B cell (primary cell): ENCODE measurements around the gene NSD1. TPM values are rescaled to one million over a fixed set of nuclear protein-coding genes. Genes with fewer than 3 reads are reported as not detected.

ENCODE experiments used
- ATAC-seq: fragments of 200-7000 bp; cut with Tn5 transposase; one replicate; pipeline ENCODE4 v1.10.0; 2021; ENCODE audit warnings: low read depth, mild to moderate bottlenecking, moderate number of reproducible peaks, moderate library complexity
- CTCF ChIA-PET: fragments of 350-600 bp; sonication (Branson Sonifier 250); formaldehyde crosslinking; loops from one replicate; lab custom pipeline; 2021; ENCODE audit warnings: antibody characterized with exemption, inconsistent platforms; lab: Charles Lee
- POLR2A ChIA-PET: fragments of 350-600 bp; sonication (Branson Sonifier 250); formaldehyde crosslinking; loops from one replicate; lab custom pipeline; 2021; ENCODE audit warnings: antibody characterized with exemption; lab: Charles Lee
- DNase-seq: peaks from one replicate; pipeline ENCODE4 v3.0.0; 2013
- H2AFZ ChIP-seq: 2 replicates; pipeline ENCODE4 v1.6.1; 2012; ENCODE audit warnings: mild to moderate bottlenecking, low read depth, low read length; ENCODE audit not compliant: insufficient read depth, poor library complexity, severe bottlenecking
- H3K27ac ChIP-seq, 2 donors: 1 replicate in 1 of 2; 2 replicates in 1 of 2; pipeline ENCODE4 v1.5.1; 2012 to 2013; ENCODE audit warnings: low read length in 2 of 2, mild to moderate bottlenecking in 2 of 2, moderate library complexity in 1 of 2
- H3K27me3 ChIP-seq, 4 experiments: fragments of 200-600 bp in 1 of 4; sonication (generic) in 1 of 4; replicated peaks in 1 of 4; 1 replicate in 2 of 4; 2 replicates in 2 of 4; pipeline versions ENCODE4 v1.6.1 to v1.7.0; 2013 to 2016; ENCODE audit warnings: low read length in 3 of 4, mild to moderate bottlenecking in 2 of 4, mixed read lengths in 1 of 4, moderate library complexity in 1 of 4; ENCODE audit not compliant: insufficient read depth in 4 of 4, control insufficient read depth in 3 of 4; ENCODE audit errors: control extremely low read depth in 1 of 4
- H3K36me3 ChIP-seq, 2 experiments: replicated peaks in 1 of 2; 1 replicate in 1 of 2; 2 replicates in 1 of 2; pipeline versions ENCODE4 v1.6.1 to v1.7.1; 2013; ENCODE audit warnings: low read length in 1 of 2; ENCODE audit not compliant: insufficient read depth in 2 of 2, control insufficient read depth in 1 of 2; ENCODE audit errors: control extremely low read depth in 1 of 2, extremely low read depth in 1 of 2
- H3K4me1 ChIP-seq, 2 donors: fragments of 200-600 bp in 1 of 2; sonication (generic) in 1 of 2; 1 replicate in 1 of 2; 2 replicates in 1 of 2; pipeline versions ENCODE4 v1.5.1 to v1.6.1; 2013 to 2017; ENCODE audit warnings: low read length in 2 of 2; ENCODE audit not compliant: control insufficient read depth in 2 of 2, insufficient read depth in 2 of 2
- H3K4me2 ChIP-seq: replicated peaks from 2 replicates; pipeline ENCODE3; 2012; ENCODE audit warnings: mild to moderate bottlenecking, low read depth, low read length; ENCODE audit not compliant: poor library complexity, severe bottlenecking
- H3K4me3 ChIP-seq, 5 experiments: fragments of 200-600 bp in 1 of 5; sonication (generic) in 1 of 5; 1 replicate in 3 of 5; 2 replicates in 2 of 5; pipeline versions ENCODE4 v1.5.1 to v1.7.0; 2011 to 2016; ENCODE audit warnings: low read length in 4 of 5, mild to moderate bottlenecking in 4 of 5, low read depth in 2 of 5, control low read depth in 1 of 5, moderate library complexity in 1 of 5; ENCODE audit not compliant: insufficient read depth in 1 of 5; ENCODE audit errors: control extremely low read depth in 1 of 5, extremely low read depth in 1 of 5
- H3K79me2 ChIP-seq: fragments of 200-600 bp; sonication (generic); one replicate; pipeline ENCODE4 v1.6.0; 2016; ENCODE audit warnings: low read length; ENCODE audit not compliant: control insufficient read depth, insufficient read depth
- H3K9ac ChIP-seq: fragments of 200-600 bp; sonication (generic); 2 replicates; pipeline ENCODE4 v1.6.1; 2017; ENCODE audit warnings: mild to moderate bottlenecking, low read length, moderate library complexity
- H3K9me3 ChIP-seq, 3 donors: one replicate each; pipeline versions ENCODE4 v1.6.1 to v1.7.1; 2013; ENCODE audit warnings: low read length in 2 of 3; ENCODE audit not compliant: control insufficient read depth in 2 of 3, insufficient read depth in 1 of 3; ENCODE audit errors: control extremely low read depth in 1 of 3
- H4K20me1 ChIP-seq: 2 replicates; pipeline ENCODE4 v1.6.0; 2012; ENCODE audit warnings: mild to moderate bottlenecking, low read length; ENCODE audit not compliant: insufficient read depth, control insufficient read depth, poor library complexity, severe bottlenecking
- H3K27ac Mint-ChIP-seq: one replicate; pipeline ENCODE4 v1.8.0; 2021; ENCODE audit warnings: mixed read lengths
- H3K27me3 Mint-ChIP-seq: one replicate; pipeline ENCODE4 v1.8.0; 2021; ENCODE audit warnings: mixed read lengths
- H3K4me1 Mint-ChIP-seq: one replicate; pipeline ENCODE4 v1.8.0; 2021; ENCODE audit warnings: mixed read lengths
- H3K4me3 Mint-ChIP-seq: one replicate; pipeline ENCODE4 v1.8.0; 2021; ENCODE audit warnings: mixed read lengths
- H3K9me3 Mint-ChIP-seq: one replicate; pipeline ENCODE4 v1.8.0; 2022; ENCODE audit warnings: mixed read lengths; ENCODE audit not compliant: insufficient read depth
- EZH2 ChIP-seq: IDR thresholded peaks from 2 replicates; pipeline ENCODE4 v1.6.1; 2012; ENCODE audit warnings: borderline replicate concordance, low read depth, mild to moderate bottlenecking, moderate library complexity, low read length; ENCODE audit not compliant: insufficient read depth, poor library complexity, severe bottlenecking
- WGBS: methylation state at CpG from one replicate; pipeline ENCODE4 v1.1.5; 2013; ENCODE audit warnings: missing lambda C conversion rate; ENCODE audit not compliant: insufficient coverage; 5-methylcytosine and 5-hydroxymethylcytosine counted together
- intact Hi-C: fragments of 100-400 bp; cut with micrococcal nuclease; formaldehyde crosslinking; loops from one replicate; pipeline ENCODE4 v1.10.0; 2022
- polyA plus RNA-seq: library from polyadenylated mRNA; depleted of rRNA; stranded (reverse); fragments of >200 nt; gene quantifications from 2 replicates; pipeline ENCODE4 v1.2.3, GENCODE V29; 2012
- total RNA-seq, 2 donors: library from RNA; stranded (reverse); fragments of 120-200 nt in 1 of 2; gene quantifications; 1 replicate in 1 of 2; 2 replicates in 1 of 2; pipeline versions ENCODE4 v1.2.3 to v1.2.4, GENCODE V29; 2013 to 2022
- TF ChIP-seq, protein P1 (sequence below): fragments of 200-600 bp; IDR thresholded peaks from one replicate; pipeline ENCODE4 v1.8.0; 2022; ENCODE audit warnings: antibody characterized with exemption, mild to moderate bottlenecking

NSD1 gene
- total and polyA plus RNA-seq, 2 donors (not counting 1 experiment from before 2014, with no cell fraction given): 10.8 to 145 TPM

DNA sequence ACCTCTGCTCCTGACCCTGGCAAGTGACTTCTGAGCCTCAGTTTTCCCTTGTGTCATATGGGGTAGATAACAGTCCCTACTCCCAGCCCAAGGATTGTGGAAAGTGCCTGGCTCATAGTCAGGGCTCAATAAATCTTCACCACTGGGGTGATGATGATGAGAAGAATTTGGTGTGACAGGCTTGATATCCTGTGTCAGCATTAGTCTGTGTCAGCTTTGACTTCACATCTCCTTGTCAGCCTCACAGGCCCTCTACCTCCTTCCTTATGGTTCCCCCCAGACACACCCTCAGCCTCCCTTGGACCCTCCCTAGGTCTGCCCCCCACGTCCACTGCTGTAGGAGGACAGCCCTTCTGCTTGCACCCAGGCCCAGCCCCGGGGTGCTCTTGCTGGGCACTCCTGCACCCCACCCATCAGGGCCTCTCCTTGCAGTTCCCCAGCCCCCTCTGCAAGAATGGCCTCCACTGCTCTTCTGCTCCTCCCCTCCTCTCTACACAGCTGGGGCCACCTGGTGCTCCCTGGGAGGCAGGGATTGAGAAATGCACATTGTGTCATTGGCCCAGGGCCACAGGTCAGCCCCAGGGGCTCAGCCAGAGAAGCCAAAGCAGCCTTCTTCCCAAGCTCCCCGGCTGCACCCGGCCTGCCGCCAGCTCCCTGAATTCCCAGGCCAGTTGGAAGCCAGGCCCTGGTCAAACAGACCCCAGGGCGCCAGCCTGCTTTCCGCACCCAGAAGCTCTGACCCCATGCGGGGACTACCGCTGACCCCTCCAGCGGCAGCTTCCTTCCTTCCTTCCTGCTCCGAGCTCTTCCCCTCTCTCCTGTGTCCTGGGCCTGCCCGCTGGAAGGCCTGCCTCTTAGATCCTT is 39.1 kb upstream of the NSD1 start:
- H3K27ac Mint-ChIP-seq: no peak overlapping the region
- no peak overlapping the region for H3K4me3 Mint-ChIP-seq
- no peaks in the 10 kb centered on the region for H3K4me1 ChIP-seq
- no peak overlapping the region for H3K27ac ChIP-seq
- no peaks in the 10 kb centered on the region for H3K9me3 Mint-ChIP-seq
- no peaks in the 10 kb centered on the region for H3K9me3 ChIP-seq
- H3K4me2 ChIP-seq: no peak overlapping the region
- no peaks in the 10 kb centered on the region for H3K79me2 ChIP-seq
- no peaks in the 10 kb centered on the region for H4K20me1 ChIP-seq
- H3K36me3 ChIP-seq: no peaks in the 10 kb centered on the region
- 90% methylated on average over 10 of the region's 12 CpGs for whole genome bisulfite sequencing
- H3K4me1 Mint-ChIP-seq: no peaks in the 10 kb centered on the region
- H3K27me3 ChIP-seq: no peaks in the 10 kb centered on the region
- no peak overlapping the region for H2AFZ ChIP-seq
- H3K27me3 Mint-ChIP-seq: no peaks in the 10 kb centered on the region
- ChIA-PET POLR2A (no interaction called here), CTCF (interaction anchor here (1.5 kb wide), 1 partner anchor 23 kb away, joined by 6 read pairs; no protein-coding TSS in a partner anchor)
- TF ChIP-seq, protein P1, sequence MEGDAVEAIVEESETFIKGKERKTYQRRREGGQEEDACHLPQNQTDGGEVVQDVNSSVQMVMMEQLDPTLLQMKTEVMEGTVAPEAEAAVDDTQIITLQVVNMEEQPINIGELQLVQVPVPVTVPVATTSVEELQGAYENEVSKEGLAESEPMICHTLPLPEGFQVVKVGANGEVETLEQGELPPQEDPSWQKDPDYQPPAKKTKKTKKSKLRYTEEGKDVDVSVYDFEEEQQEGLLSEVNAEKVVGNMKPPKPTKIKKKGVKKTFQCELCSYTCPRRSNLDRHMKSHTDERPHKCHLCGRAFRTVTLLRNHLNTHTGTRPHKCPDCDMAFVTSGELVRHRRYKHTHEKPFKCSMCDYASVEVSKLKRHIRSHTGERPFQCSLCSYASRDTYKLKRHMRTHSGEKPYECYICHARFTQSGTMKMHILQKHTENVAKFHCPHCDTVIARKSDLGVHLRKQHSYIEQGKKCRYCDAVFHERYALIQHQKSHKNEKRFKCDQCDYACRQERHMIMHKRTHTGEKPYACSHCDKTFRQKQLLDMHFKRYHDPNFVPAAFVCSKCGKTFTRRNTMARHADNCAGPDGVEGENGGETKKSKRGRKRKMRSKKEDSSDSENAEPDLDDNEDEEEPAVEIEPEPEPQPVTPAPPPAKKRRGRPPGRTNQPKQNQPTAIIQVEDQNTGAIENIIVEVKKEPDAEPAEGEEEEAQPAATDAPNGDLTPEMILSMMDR: no peak
- TF ChIP-seq EZH2: no peak
- intact Hi-C loops: no loop called here
- no peak overlapping the region for H3K4me3 ChIP-seq
- ATAC-seq (no peak), DNase-seq (no peak)
- no peak overlapping the region for H3K9ac ChIP-seq

DNA sequence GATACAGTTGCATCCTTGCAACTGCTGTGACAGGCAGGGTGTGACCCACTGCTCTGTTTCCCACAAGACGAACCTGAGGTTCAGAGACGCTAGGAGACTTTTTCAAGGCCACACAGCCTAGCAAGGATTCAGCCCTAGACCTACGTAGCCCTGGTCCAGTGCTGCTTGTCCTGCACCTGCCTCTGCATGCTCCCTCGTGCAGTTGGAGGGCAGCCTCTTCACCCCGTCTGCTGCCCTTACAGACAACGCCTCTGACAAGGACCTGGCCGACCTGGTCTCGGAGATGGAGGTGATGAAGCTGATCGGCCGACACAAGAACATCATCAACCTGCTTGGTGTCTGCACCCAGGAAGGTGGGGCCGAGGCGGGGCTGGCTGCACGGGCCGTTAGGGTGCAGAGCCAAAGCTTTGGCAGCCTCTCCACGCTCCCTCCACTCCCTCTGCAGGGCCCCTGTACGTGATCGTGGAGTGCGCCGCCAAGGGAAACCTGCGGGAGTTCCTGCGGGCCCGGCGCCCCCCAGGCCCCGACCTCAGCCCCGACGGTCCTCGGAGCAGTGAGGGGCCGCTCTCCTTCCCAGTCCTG is 38.4 kb upstream of the NSD1 start:
- Histone ChIP-seq H3K27me3 (no peaks in the 10 kb centered on the region), H3K9me3 (no peaks in the 10 kb centered on the region), H2AFZ (no peak overlapping the region), H3K4me1 (no peaks in the 10 kb centered on the region), H3K9ac (no peak overlapping the region), H3K4me2 (no peak overlapping the region), H4K20me1 (no peaks in the 10 kb centered on the region), H3K36me3 (no peaks in the 10 kb centered on the region), H3K27ac (no peak overlapping the region), H3K4me3 (no peak overlapping the region), H3K79me2 (no peaks in the 10 kb centered on the region)
- 92% methylated on average over 28 of the region's 28 CpGs for WGBS
- no peaks in the 10 kb centered on the region for H3K9me3 Mint-ChIP-seq
- H3K4me1 Mint-ChIP-seq: no peaks in the 10 kb centered on the region
- TF ChIP-seq EZH2: no peak
- TF ChIP-seq, protein P1: no peak
- no peak for ATAC-seq
- intact Hi-C loops: no loop called here
- POLR2A ChIA-PET: no interaction called here
- H3K27me3 Mint-ChIP-seq: no peaks in the 10 kb centered on the region
- no peak for DNase-seq
- CTCF ChIA-PET: interaction anchor here (1.5 kb wide), 1 partner anchor 23 kb away, joined by 6 read pairs; no protein-coding TSS in a partner anchor
- no peak overlapping the region for H3K27ac Mint-ChIP-seq
- no peak overlapping the region for H3K4me3 Mint-ChIP-seq
